GM12878 (cell line): ENCODE measurements around the gene SAMD4A. TPM values are rescaled to one million over a fixed set of nuclear protein-coding genes. Genes with fewer than 3 reads are reported as not detected.

Experiments
- ATAC-seq: fragments of 200-7000 bp; cut with Tn5 transposase; 3 replicates; pipeline ENCODE4 v1.9.1; 2020; ENCODE audit warnings: mild to moderate bottlenecking, moderate library complexity
- BruUV-seq: library from RNA; stranded (reverse); fragments of 400-500 nt; replicated peaks from 2 replicates; lab custom pipeline; 2021; lab: Mats Ljungman, UMichigan
- CTCF ChIA-PET: fragments of 300-600 bp; sonication (Branson Sonifier 250); formaldehyde crosslinking; extraction: SDS; loops from one replicate; lab custom pipeline; 2021; ENCODE audit warnings: inconsistent platforms; lab: Yijun Ruan, JAX
- POLR2A ChIA-PET: fragments of 350-600 bp; formaldehyde crosslinking; extraction: SDS; loops from one replicate; lab custom pipeline; 2021; ENCODE audit warnings: inconsistent platforms; lab: Charles Lee
- RAD21 ChIA-PET: fragments of 300-600 bp; sonication (Branson Sonifier 250); formaldehyde crosslinking; loops from one replicate; lab custom pipeline; 2023; ENCODE audit warnings: antibody characterized with exemption; ENCODE audit not compliant: unreplicated experiment; lab: Charles Lee
- SMC1A ChIA-PET: fragments of 300-600 bp; sonication (Branson Sonifier 250); formaldehyde crosslinking; loops from one replicate; lab custom pipeline; 2023; ENCODE audit not compliant: unreplicated experiment, uncharacterized antibody; lab: Charles Lee
- DNase-seq: peaks from one replicate; pipeline ENCODE4 v3.0.0-alpha.2; 2011; ENCODE audit warnings: low read depth, low spot score
- FAIRE-seq: peaks from 3 replicates; lab custom pipeline; 2011; peaks lifted over from hg19 to GRCh38; lab: Jason Lieb, UNC
- H2AFZ ChIP-seq: 2 replicates; pipeline ENCODE4 v1.6.0; 2011; ENCODE audit warnings: low read depth, low read length, control low read depth; ENCODE audit not compliant: control insufficient read depth
- H3K27ac ChIP-seq: 2 replicates; pipeline ENCODE4 v1.5.1; 2011; ENCODE audit warnings: control low read depth; ENCODE audit not compliant: control insufficient read depth, insufficient read depth
- H3K27me3 ChIP-seq, 2 experiments: replicated peaks in 1 of 2; 2 replicates each; pipeline versions ENCODE4 v1.6.0 to v1.6.1; 2011; ENCODE audit warnings: low read length in 1 of 2; ENCODE audit not compliant: control insufficient read depth in 2 of 2, insufficient read depth in 2 of 2
- H3K36me3 ChIP-seq, 2 experiments: 2 replicates each; pipeline ENCODE4 v1.5.1; 2011; ENCODE audit warnings: low read length in 1 of 2; ENCODE audit not compliant: control insufficient read depth in 2 of 2, insufficient read depth in 2 of 2
- H3K4me1 ChIP-seq: 2 replicates; pipeline ENCODE4 v1.6.1; 2011; ENCODE audit warnings: mild to moderate bottlenecking, low read length, moderate library complexity, mixed read lengths; ENCODE audit not compliant: control insufficient read depth, insufficient read depth
- H3K4me2 ChIP-seq: 2 replicates; pipeline ENCODE4 v1.6.0; 2011; ENCODE audit warnings: control low read depth; ENCODE audit not compliant: control insufficient read depth, insufficient read depth
- H3K4me3 ChIP-seq: fragments of 200-600 bp; sonication (generic); 2 replicates; pipeline ENCODE4 v1.5.1; 2016
- H3K79me2 ChIP-seq: 2 replicates; pipeline ENCODE4 v1.6.0; 2011; ENCODE audit warnings: low read length; ENCODE audit not compliant: control insufficient read depth, insufficient read depth
- H3K9ac ChIP-seq: 2 replicates; pipeline ENCODE4 v1.8.0; 2011; ENCODE audit warnings: low read length, control low read depth, mixed read lengths; ENCODE audit not compliant: control insufficient read depth, insufficient read depth
- H3K9me3 ChIP-seq: replicated peaks from 3 replicates; pipeline ENCODE4 v1.5.1; 2011; ENCODE audit warnings: mild to moderate bottlenecking, low read length; ENCODE audit not compliant: control insufficient read depth, insufficient read depth
- H4K20me1 ChIP-seq: 2 replicates; pipeline ENCODE4 v1.6.0; 2011; ENCODE audit not compliant: control insufficient read depth, insufficient read depth
- ATF7 ChIP-seq: fragments of 450-650 bp; IDR thresholded peaks from 2 replicates; pipeline ENCODE4 v1.6.1; 2016; ENCODE audit warnings: low read depth, mild to moderate bottlenecking
- CHD1 ChIP-seq: IDR thresholded peaks from 2 replicates; pipeline ENCODE4 v1.6.1; 2012; ENCODE audit warnings: low read depth, low read length, improper control_type of control experiment
- CTCF ChIP-seq, 3 experiments: IDR thresholded peaks in 2 of 3; conservative IDR thresholded peaks in 1 of 3; 2 replicates each; pipeline ENCODE4 v1.5.1; 2011; ENCODE audit warnings: low read depth in 3 of 3, low read length in 3 of 3, mild to moderate bottlenecking in 3 of 3, control low read depth in 2 of 3, moderate library complexity in 2 of 3, inconsistent platforms in 1 of 3, mixed read lengths in 1 of 3; ENCODE audit not compliant: control insufficient read depth in 2 of 3, insufficient read depth in 1 of 3; ENCODE audit errors: extremely low read depth in 1 of 3
- IKZF2 ChIP-seq, 2 experiments: fragments of 450-650 bp; IDR thresholded peaks; 2 replicates each; pipeline ENCODE4 v1.6.1; 2017; ENCODE audit warnings: mild to moderate bottlenecking in 2 of 2, moderate library complexity in 2 of 2
- KDM1A ChIP-seq: fragments of 200-600 bp; sonication (generic); IDR thresholded peaks from 2 replicates; pipeline ENCODE4 v1.6.1; 2016; ENCODE audit warnings: borderline replicate concordance
- NBN ChIP-seq: fragments of 450-650 bp; IDR thresholded peaks from 2 replicates; pipeline ENCODE4 v1.6.1; 2016
- SMC3 ChIP-seq: IDR thresholded peaks from 2 replicates; pipeline ENCODE4 v1.6.1; 2011; ENCODE audit warnings: low read length, improper control_type of control experiment, borderline replicate concordance
- ZBED1 ChIP-seq: IDR thresholded peaks from 2 replicates; pipeline ENCODE4 v1.6.1; 2016; ENCODE audit warnings: borderline replicate concordance
- WGBS: methylation state at CpG from one replicate; pipeline ENCODE4 v1.1.6; 2016; ENCODE audit warnings: low lambda C conversion rate; ENCODE audit not compliant: insufficient replicate concordance, insufficient coverage; ENCODE audit errors: missing lambda C conversion rate; 5-methylcytosine and 5-hydroxymethylcytosine counted together
- in situ Hi-C: fragments of 300-500 bp; cut with MboI; formaldehyde crosslinking; loops from 9 replicates; pipeline ENCODE4 v1.14.3; 2018; ENCODE audit warnings: mixed read lengths
- intact Hi-C: fragments of 100-400 bp; cut with micrococcal nuclease; formaldehyde crosslinking; loops from one replicate; pipeline ENCODE4 v1.14.2; 2022; ENCODE audit not compliant: unreplicated experiment
- polyA plus RNA-seq, 11 experiments: library from polyadenylated mRNA; depleted of rRNA in 4 of 11; unstranded in 6 of 11; stranded (reverse) in 5 of 11; fragments of >200 nt; fragmentation: Nextera tagmentation in 4 of 11; fragmentation: Illumina TruSeq in 1 of 11; extraction: Ambion mirVana in 4 of 11; extraction: Trizol in 1 of 11; gene quantifications; 1 replicate in 1 of 11; 2 replicates in 10 of 11; pipeline versions ENCODE4 v1.2.1 to v1.2.3, GENCODE V29; 2011 to 2016; ENCODE audit warnings: inconsistent platforms in 2 of 11, missing spikeins in 2 of 11, low read depth in 1 of 11
- total RNA-seq, 4 experiments: library from RNA; depleted of rRNA in 3 of 4; stranded (reverse); fragments of >200 nt in 3 of 4; fragmentation: Illumina TruSeq in 1 of 4; extraction: Trizol in 1 of 4; gene quantifications; 2 replicates each; pipeline versions ENCODE4 v1.2.1 to v1.2.3, GENCODE V29; 2013 to 2021
- TF ChIP-seq, protein P1 (sequence below): fragments of 450-650 bp; formaldehyde crosslinking; IDR thresholded peaks from 2 replicates; pipeline ENCODE4 v1.4.0; 2022; ENCODE audit warnings: mild to moderate bottlenecking, moderate library complexity

SAMD4A gene
- total and polyA plus RNA-seq, 10 of the 15 experiments (the other 5 are each of a cell fraction or from before 2014, with no cell fraction given), result 0.05 to 0.56 (median 0.31) TPM

DNA sequence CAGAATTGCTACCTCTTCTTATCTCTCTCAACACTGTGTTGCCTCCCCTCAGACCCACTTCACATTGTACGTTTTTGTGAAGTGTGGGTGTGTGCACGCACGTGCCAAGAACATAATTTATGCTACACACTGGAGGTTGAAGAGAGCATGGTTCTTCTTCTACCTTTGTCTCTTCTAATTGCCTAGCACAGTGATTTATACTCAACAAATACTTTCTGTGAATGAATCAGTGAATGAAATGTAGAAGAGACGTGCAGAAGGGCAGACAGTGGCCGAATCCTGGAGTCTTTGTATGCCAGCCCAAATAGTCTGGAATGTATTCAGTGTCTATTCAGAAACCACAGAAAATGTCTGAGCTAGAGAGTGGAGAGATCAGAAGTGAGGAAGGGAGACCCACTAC is 4.6 kb upstream of the SAMD4A start:
- CTCF ChIA-PET, result interaction anchor here (0.6 to 7.7 kb wide), 6 partner anchors 16 to 294 kb away, joined by 3 to 160 read pairs (median 22); no protein-coding TSS in a partner anchor
- Histone ChIP-seq H3K4me3 (no peak overlapping the region), H3K27ac (no peak overlapping the region), H3K4me1 (peaks cover 12% of the 10 kb centered on the region; the same call in 1 of the 2 replicates)
- 31% methylated on average over 5 of the region's 5 CpGs for WGBS
- SMC1A ChIA-PET, result interaction anchor here (3.6 to 6.8 kb wide), 3 partner anchors 81 to 211 kb away, joined by 24 to 87 read pairs (median 38); no protein-coding TSS in a partner anchor
- POLR2A ChIA-PET, result no interaction called here
- no peak for DNase-seq
- TF ChIP-seq KDM1A (no peak), ZBED1 (no peak), CHD1 (no peak), NBN (no peak)
- TF ChIP-seq, all 136 proteins: peak for 0
- no peak overlapping the region for H2AFZ ChIP-seq
- RAD21 ChIA-PET, result interaction anchor here (0.9 to 3.2 kb wide), 4 partner anchors 128 to 205 kb away, joined by 3 to 30 read pairs (median 3); no protein-coding TSS in a partner anchor
- no peaks in the 10 kb centered on the region for H4K20me1 ChIP-seq
- intact Hi-C loops, result loop anchor here (5.0 kb wide), 1 partner anchor 195 kb away; no protein-coding TSS in a partner anchor
- no peaks in the 10 kb centered on the region for H3K36me3 ChIP-seq
- no peaks in the 10 kb centered on the region for H3K79me2 ChIP-seq
- no peak overlapping the region for H3K4me2 ChIP-seq
- H3K9ac ChIP-seq, result no peak overlapping the region
- H3K27me3 ChIP-seq, result no peaks in the 10 kb centered on the region; a peak in 1 of 4 replicates
- FAIRE-seq, result peak; percentile 49
- BruUV-seq, result no TSS peak
- in situ Hi-C loops, result no loop called here
- ATAC-seq, result no peak
- no peaks in the 10 kb centered on the region for H3K9me3 ChIP-seq

GRCh38 chr14:54564071-54564867 is 2.7 kb upstream of the SAMD4A start:
- DNase-seq (no peak), ATAC-seq (no peak), FAIRE-seq (peak; percentile 95)
- no peaks in the 10 kb centered on the region for H3K9me3 ChIP-seq
- POLR2A ChIA-PET, result interaction anchor here (0.6 to 0.9 kb wide), 3 partner anchors 210 to 628 kb away, joined by 3 to 8 read pairs (median 3); no protein-coding TSS in a partner anchor
- peaks cover 12% of the 10 kb centered on the region; the same call in 1 of the 2 replicates for H3K4me1 ChIP-seq
- no peaks in the 10 kb centered on the region for H3K36me3 ChIP-seq
- H3K4me2 ChIP-seq, result peak overlapping the region; percentile 98
- SMC1A ChIA-PET, result interaction anchor here (0.6 to 6.8 kb wide), 30 partner anchors 9 to 413 kb away, joined by 3 to 87 read pairs (median 4); no protein-coding TSS in a partner anchor
- no peaks in the 10 kb centered on the region for H3K79me2 ChIP-seq
- RAD21 ChIA-PET, result interaction anchor here (0.6 to 7.2 kb wide), 27 partner anchors 13 to 437 kb away, joined by 3 to 130 read pairs (median 4); partner anchors contain the start of gene CGRRF1
- H3K9ac ChIP-seq, result no peak overlapping the region
- H2AFZ ChIP-seq, result no peak overlapping the region
- no peaks in the 10 kb centered on the region for H4K20me1 ChIP-seq
- intact Hi-C loops (loop anchor here (1.0 to 5.0 kb wide), 6 partner anchors 79 to 241 kb away; no protein-coding TSS in a partner anchor), in situ Hi-C loops (no loop called here)
- WGBS, result 1% methylated on average over 9 of the region's 9 CpGs
- H3K27me3 ChIP-seq, result peaks cover 0 to 3% of the 10 kb centered on the region in 2 experiments; a peak in 1 of 4 replicates
- CTCF ChIA-PET, result interaction anchor here (0.6 to 7.7 kb wide), 54 partner anchors 10 to 1054 kb away, joined by 3 to 160 read pairs (median 4); partner anchors contain the start of genes CGRRF1 and GCH1
- no TSS peak for BruUV-seq
- peak overlapping the region; percentile 73; the same call in 1 of the 2 replicates for H3K4me3 ChIP-seq
- H3K27ac ChIP-seq, result no peak overlapping the region
- no peak for TF ChIP-seq IKZF2 (IDR thresholded peaks at IDR 0.05)
- peak; percentile 87 for TF ChIP-seq SMC3
- TF ChIP-seq, protein P1, sequence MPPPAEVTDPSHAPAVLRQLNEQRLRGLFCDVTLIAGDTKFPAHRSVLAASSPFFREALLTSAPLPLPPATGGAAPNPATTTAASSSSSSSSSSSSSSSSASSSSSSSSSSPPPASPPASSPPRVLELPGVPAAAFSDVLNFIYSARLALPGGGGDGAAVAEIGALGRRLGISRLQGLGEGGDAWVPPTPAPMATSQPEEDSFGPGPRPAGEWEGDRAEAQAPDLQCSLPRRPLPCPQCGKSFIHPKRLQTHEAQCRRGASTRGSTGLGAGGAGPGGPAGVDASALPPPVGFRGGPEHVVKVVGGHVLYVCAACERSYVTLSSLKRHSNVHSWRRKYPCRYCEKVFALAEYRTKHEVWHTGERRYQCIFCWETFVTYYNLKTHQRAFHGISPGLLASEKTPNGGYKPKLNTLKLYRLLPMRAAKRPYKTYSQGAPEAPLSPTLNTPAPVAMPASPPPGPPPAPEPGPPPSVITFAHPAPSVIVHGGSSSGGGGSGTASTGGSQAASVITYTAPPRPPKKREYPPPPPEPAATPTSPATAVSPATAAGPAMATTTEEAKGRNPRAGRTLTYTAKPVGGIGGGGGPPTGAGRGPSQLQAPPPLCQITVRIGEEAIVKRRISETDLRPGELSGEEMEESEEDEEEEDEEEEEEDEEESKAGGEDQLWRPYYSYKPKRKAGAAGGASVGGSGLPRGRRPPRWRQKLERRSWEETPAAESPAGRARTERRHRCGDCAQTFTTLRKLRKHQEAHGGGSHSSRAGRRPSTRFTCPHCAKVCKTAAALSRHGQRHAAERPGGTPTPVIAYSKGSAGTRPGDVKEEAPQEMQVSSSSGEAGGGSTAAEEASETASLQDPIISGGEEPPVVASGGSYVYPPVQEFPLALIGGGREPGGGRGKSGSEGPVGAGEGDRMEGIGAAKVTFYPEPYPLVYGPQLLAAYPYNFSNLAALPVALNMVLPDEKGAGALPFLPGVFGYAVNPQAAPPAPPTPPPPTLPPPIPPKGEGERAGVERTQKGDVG, result no peak
- TF ChIP-seq ATF7, result 0 out of 2 replicates have a peak, but pooled peaks have one; percentile 10
- TF ChIP-seq CTCF (IDR thresholded peaks at IDR 0.05 in 2 of 3, conservative IDR thresholded peaks at IDR 0.05 in 1 of 3; ENCODE audit: control insufficient read depth in 2 of 3, extremely low read depth in 1 of 3, insufficient read depth in 1 of 3, low read depth in 3 of 3, low read length in 3 of 3), result peak; percentile 55 to 77 (median 70); a peak in 5 of 6 replicates
